ENCODE measurements around the gene RHOG. TPM values are rescaled to one million over a fixed set of nuclear protein-coding genes. Genes with fewer than 3 reads are reported as not detected.

Gene RHOG
- total RNA-seq, result 18.0 and 18.4 TPM in 2 replicates
- 36.9 and 44.4 TPM in 2 replicates for polyA plus RNA-seq

GRCh38 chr11:3840870-3841425 is at the start of gene RHOG:
TSS of gene RHOG (minus strand) at chr11:3840959. CDS start at chr11:3828138, 12,821 bp downstream.
- Histone ChIP-seq H3K36me3 (replicated peaks; ENCODE audit: insufficient read depth, low read depth) (no peaks in the 10 kb centered on the region), H4K20me1 (ENCODE audit: insufficient read depth, poor library complexity, severe bottlenecking) (peaks cover 15% of the 10 kb centered on the region), H3K9me3 (ENCODE audit: low read depth) (no peaks in the 10 kb centered on the region), H3K4me1 (ENCODE audit: insufficient read depth) (peaks cover 10% of the 10 kb centered on the region), H3K4me2 (peak within 1 kb of the TSS; percentile 87), H3K79me2 (peaks cover 43% of the 10 kb centered on the region), H3K9me2 (replicated peaks; ENCODE audit: insufficient read depth) (no peaks in the 10 kb centered on the region), H3K4me3 (peak within 1 kb of the TSS; percentile 93), H3K27me3 (no peaks in the 10 kb centered on the region), H2AFZ (peak within 1 kb of the TSS; percentile 76), H3K27ac (peak within 1 kb of the TSS; percentile 99)
- DNase-seq (ENCODE audit: low spot score), result peak; percentile 89
- WGBS (ENCODE audit: low lambda C conversion rate, missing lambda C conversion rate), result 3% methylated on average over 7 of the region's 42 CpGs
- TF ChIP-seq CTCF (IDR thresholded peaks at IDR 0.05; ENCODE audit: poor library complexity), result no peak
- no peak for TF ChIP-seq EZH2phosphoT487 (IDR thresholded peaks at IDR 0.05; ENCODE audit: low read depth, severe bottlenecking, unreplicated experiment)
- TF ChIP-seq EZH2 (IDR thresholded peaks at IDR 0.05; ENCODE audit: borderline replicate concordance), result no peak

GRCh38 chr11:3890014-3890413 is 49.3 kb upstream of the RHOG start:
- Histone ChIP-seq H3K4me3 (no peak overlapping the region), H2AFZ (no peak overlapping the region), H4K20me1 (ENCODE audit: insufficient read depth, poor library complexity, severe bottlenecking) (no peaks in the 10 kb centered on the region), H3K79me2 (peaks cover 39% of the 10 kb centered on the region), H3K9me3 (ENCODE audit: low read depth) (no peaks in the 10 kb centered on the region), H3K27me3 (no peaks in the 10 kb centered on the region), H3K9me2 (replicated peaks; ENCODE audit: insufficient read depth) (no peaks in the 10 kb centered on the region), H3K36me3 (replicated peaks; ENCODE audit: insufficient read depth, low read depth) (no peaks in the 10 kb centered on the region), H3K4me2 (no peak overlapping the region), H3K4me1 (ENCODE audit: insufficient read depth) (no peaks in the 10 kb centered on the region), H3K27ac (no peak overlapping the region)
- DNase-seq (ENCODE audit: low spot score), result no peak
- TF ChIP-seq EZH2 (IDR thresholded peaks at IDR 0.05; ENCODE audit: borderline replicate concordance) (no peak), EZH2phosphoT487 (IDR thresholded peaks at IDR 0.05; ENCODE audit: low read depth, severe bottlenecking, unreplicated experiment) (no peak), CTCF (IDR thresholded peaks at IDR 0.05; ENCODE audit: poor library complexity) (no peak)
- 90% methylated on average over 2 of the region's 2 CpGs for WGBS (ENCODE audit: low lambda C conversion rate, missing lambda C conversion rate)

GRCh38 chr11:3888876-3889275 is 48.1 kb upstream of the RHOG start:
- H3K4me1 ChIP-seq (ENCODE audit: insufficient read depth), result no peaks in the 10 kb centered on the region
- peaks cover 49% of the 10 kb centered on the region for H3K79me2 ChIP-seq
- H3K27me3 ChIP-seq, result no peaks in the 10 kb centered on the region
- no peaks in the 10 kb centered on the region for H4K20me1 ChIP-seq (ENCODE audit: insufficient read depth, poor library complexity, severe bottlenecking)
- no peak overlapping the region for H2AFZ ChIP-seq
- no peak overlapping the region for H3K4me3 ChIP-seq
- no peaks in the 10 kb centered on the region for H3K9me3 ChIP-seq (ENCODE audit: low read depth)
- no peaks in the 10 kb centered on the region for H3K9me2 ChIP-seq (replicated peaks; ENCODE audit: insufficient read depth)
- DNase-seq (ENCODE audit: low spot score), result no peak
- no peaks in the 10 kb centered on the region for H3K36me3 ChIP-seq (replicated peaks; ENCODE audit: insufficient read depth, low read depth)
- H3K27ac ChIP-seq, result no peak overlapping the region
- TF ChIP-seq CTCF (IDR thresholded peaks at IDR 0.05; ENCODE audit: poor library complexity) (no peak), EZH2phosphoT487 (IDR thresholded peaks at IDR 0.05; ENCODE audit: low read depth, severe bottlenecking, unreplicated experiment) (no peak), EZH2 (IDR thresholded peaks at IDR 0.05; ENCODE audit: borderline replicate concordance) (no peak)
- no peak overlapping the region for H3K4me2 ChIP-seq
